HG03097 (cell line): ENCODE measurements around the gene HSBP1.
A peak's percentile ranks its signal among the peaks of the same experiment; 100 is the strongest.

Source experiments
- ATAC-seq: cut with Tn5 transposase; IDR thresholded peaks from one replicate; pipeline ENCODE4 v1.9.1; 2021; ENCODE audit not compliant: unreplicated experiment, low FRiP score

HSBP1 gene

DNA sequence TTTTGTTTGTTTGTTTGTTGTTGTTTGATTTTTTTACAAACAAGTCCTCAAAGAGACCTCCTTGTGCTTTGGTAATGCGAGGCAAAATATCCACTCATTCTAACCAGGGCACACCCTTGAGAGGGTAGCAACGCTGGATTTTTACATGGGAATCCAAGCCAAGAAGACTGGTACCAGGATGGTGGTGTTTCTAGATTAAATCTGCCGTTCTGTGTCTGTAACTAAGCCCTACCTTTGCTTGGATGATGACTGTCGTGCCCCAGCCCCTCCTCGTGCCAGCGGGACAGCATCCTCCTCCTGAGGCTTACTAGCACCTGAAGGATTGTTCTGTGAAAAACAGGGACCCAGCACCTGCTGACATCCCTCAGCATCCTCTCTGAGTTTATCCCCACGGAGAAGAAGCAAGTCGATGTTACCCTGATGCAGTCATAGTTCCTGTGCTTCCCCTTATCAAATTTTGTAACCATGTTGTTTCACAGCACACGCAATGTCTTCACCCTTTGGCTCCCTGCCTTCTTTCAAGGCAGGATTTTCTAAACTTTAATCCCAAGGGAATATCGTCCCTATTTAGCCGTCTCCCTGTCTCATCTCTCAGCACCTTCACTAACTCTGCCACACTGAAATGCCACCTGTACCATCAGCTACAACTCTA lies 5.1 kb upstream of the HSBP1 start:
- ATAC-seq: no peak

- ATAC-seq: no peak
Measured at GRCh38 chr16:83803811-83804210, 4.0 kb upstream of the HSBP1 start.

DNA sequence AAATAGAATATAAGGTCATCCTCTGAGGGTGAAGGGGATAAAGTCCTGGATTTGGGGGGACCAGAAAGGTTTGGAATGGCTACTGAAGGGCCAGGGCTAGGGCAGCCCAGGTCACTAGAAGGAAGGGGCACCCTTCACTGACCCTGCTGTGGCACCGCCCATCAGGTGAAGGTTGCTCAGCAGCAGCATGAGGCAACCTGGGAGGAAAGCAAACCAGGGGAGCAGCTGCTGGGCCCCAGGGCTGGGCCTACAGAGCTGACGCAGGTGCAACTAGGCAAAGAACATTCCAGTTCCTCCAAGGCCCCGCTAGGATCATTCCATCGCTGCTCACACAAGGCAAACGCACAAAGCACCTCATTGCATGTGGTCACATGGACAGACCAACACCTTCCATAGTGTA lies 3.4 kb upstream of the HSBP1 start:
- no peak for ATAC-seq

- ATAC-seq: no peak
Measured at GRCh38 chr16:83806036-83806435, 1.7 kb upstream of the HSBP1 start.

DNA sequence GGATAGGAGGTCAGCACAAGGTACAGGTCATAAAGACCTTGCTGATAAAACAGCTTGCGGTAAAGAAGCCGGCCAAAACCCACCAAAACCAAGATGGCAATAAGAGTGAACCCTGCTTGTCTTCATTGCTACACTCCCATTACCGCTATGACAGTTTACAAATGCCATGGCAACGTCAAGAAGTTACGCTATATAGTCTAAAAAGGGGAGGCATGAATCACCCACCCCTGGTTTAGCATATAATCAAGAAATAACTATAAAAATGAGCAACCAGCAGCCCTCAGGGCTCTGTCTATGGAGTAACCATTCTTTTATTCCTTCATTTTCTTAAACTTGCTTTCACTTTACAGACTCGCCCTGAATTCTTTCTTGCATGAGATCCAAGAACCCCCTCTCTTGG lies 1.0 kb upstream of the HSBP1 start:
- no peak for ATAC-seq

GRCh38 chr16:83807327-83807709 lies 460 bp upstream of the HSBP1 start:
- ATAC-seq: peak; percentile 4

- ATAC-seq: peak; percentile 1
Measured at GRCh38 chr16:83808573-83809014, 816 bp downstream of the HSBP1 start.

DNA sequence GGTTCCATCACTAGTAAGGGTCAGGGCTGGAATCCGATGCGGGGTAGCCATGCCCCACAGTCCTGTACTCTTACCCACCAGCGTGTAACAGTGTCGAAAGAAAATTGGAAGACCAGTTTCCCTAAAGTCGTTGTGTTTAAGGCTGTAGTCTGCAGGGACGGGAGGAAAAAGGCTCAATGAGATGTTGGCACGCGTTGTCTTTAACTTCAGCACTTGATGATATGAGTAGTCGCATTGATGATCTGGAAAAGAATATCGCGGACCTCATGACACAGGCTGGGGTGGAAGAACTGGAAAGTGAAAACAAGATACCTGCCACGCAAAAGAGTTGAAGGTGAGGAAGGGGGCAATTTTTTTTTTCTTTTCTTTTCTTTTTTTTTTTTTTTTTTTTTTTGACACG lies 1.3 kb downstream of the HSBP1 start:
- no peak for ATAC-seq

- ATAC-seq: no peak
Measured at GRCh38 chr16:83810901-83811300, 3.1 kb downstream of the HSBP1 start.

DNA sequence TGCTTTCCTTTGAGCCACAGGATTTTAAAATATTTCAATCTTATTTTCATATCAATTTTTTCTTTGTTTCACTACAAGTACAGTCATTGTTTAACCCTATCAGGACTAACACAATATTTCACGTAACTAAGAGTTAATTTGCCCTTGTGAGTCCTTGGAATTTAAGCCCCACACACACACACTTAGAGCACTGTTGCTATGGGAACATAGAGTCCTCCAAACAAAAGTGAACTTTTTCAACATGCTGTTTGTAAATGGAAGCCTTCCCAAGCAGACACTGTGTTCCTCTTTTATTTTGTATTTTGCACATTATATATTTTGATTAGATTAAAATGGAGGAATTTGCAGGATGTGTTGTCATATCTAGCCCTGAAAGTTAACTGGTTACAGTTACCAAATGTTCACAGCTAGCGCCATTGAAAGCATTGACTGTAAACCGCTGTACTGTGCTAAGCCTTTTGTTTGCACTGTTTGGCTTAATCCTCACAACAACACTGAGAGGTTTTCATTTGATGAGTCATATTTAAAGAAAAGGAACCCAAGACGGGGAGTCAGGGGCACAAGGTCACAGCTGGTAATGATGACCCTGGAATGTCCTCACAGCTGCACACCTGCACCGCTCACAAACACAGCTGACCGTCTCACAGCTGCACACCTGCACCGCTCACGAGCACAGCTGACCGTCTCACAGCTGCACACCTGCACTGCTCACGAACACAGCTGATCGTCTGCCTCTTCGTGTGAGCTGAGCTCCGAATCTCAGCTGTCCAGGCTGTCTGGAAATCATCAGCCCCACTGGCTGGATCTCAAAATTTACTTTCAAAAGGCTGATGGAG lies 6.3 kb downstream of the HSBP1 start:
- ATAC-seq: no peak

- ATAC-seq: no peak
Measured at GRCh38 chr16:83814659-83814985, 6.8 kb downstream of the HSBP1 start.

DNA sequence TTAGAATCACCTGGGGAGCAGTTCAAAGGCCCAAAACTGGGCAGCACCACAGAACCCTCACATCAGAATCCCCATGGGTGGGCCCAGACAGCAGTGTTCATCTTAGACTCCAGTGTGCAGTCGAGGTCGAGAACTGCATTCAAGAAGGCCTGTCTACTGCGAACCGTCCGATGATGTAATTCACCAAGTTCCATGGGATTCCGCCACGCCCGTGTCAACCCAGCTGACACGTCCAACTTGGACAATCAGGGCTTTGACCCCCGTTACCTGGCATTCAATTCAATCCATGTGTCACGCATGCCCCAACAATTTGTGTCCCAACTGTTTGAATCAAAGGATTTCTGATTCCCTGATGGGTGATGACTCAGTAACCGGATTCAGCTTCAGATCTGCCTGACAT lies 9.2 kb downstream of the HSBP1 start:
- no peak for ATAC-seq

GRCh38 chr16:83818276-83818675 lies 10.5 kb downstream of the HSBP1 start:
- ATAC-seq: no peak

DNA sequence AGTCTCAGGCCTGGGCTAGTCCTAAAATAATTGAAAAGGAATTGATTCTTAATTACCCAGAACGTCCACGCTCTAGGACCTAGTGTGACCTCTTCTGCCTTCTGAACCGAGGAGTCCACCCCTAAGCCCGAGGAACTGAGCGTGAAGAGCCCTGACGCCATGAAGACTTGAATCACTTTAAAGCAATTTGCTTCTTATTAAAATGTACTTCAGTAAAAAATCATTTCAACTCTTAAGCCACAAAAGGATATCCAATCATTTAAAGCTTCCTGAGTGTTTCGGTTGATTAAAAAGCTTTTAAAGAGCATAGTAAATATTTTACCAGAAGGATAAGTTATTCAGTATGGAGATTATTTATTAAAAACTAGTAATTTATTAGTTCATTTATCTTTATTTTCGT lies 11.6 kb downstream of the HSBP1 start:
- no peak for ATAC-seq

GRCh38 chr16:83826146-83826913 lies 18.6 kb downstream of the HSBP1 start:
- peak; percentile 70 for ATAC-seq

DNA sequence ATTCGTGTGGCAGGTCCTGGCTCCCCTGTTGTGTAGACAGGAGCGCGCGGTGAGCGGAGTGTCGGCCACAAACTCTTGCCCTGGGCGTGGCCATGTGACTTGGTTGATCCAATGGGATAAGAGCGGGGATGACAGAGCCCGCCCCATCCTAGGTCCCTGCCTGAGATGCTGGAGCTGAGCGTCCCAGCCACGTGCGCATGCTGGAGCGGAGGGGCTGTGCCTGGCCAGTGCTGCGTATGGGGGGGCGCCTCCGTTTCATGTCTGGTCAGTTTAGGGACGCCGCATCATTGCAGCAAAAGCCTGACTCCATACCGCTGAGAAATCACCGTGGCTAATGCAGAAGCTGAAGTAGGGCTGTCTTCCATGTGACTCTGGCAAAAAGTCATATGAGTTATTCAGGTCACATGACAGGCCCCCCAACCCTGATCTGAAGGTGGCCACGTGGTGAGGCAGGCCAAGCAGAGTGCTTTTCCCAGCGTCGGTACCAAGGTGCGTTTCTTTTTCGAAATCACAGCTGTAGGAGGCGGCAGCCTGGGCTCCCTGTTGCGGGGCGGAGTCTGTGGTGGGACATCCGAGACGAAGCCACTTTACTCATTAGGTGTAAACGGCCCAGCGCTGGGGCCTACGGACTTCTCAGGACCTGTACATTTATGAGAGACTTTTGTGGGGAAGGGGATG lies 22.5 kb downstream of the HSBP1 start:
- ATAC-seq: no peak

- no peak for ATAC-seq
Measured at GRCh38 chr16:83830769-83831455, 23.1 kb downstream of the HSBP1 start.

DNA sequence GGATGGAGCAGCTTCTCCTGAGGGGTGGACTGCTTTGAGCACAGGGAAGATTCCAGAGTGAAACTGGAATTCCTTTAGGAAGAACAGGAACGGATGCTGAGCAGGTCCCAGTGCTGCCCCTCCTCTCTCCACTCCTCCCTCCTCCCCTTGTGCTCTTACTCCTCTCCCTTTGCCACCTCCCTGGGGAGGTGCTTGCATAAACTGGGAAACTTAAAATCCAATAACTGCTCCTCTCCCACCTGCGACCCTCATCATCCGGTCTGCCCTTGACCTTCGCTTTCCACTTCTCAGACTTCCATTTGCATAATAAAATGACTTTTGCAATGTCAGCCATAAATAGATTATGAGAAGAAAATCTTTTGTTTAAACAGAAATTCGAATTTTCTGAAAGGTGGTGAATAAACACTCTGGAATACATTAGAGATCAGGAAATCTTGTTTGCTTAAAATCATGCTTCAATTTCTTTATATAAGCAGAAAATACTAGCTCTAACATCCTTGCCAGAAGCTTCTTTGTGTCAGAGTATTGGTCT lies 23.7 kb downstream of the HSBP1 start:
- no peak for ATAC-seq

DNA sequence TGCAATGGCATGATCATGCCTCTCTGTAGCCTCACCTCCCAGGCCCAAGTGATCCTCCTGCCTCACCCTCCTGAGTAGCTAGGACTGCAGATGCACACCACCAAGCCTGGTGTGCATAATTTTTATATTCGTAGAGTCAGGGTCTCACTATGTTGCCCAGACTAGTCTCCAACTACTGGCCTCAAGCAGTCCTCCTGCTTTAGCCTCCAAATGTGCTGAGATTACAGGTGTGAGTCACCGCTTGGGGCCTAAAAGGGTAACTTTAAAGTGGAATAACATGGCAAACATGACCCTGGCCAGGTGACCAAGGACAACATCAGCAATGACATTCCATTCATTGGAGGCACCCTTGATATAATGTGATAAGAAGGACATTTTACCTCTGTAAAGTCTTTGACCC lies 26.1 kb downstream of the HSBP1 start:
- ATAC-seq: no peak
